ENCODE results near the gene ZNF492.
"Not testable (repeated sequence)": the region's sequence is repeated elsewhere in the genome, so short reads cannot be mapped to it uniquely, and the experiment has no call there.

GRCh38 chr19:22703096-22703495 lies 69.0 kb downstream of the ZNF492 start:
- TF ChIP-seq CTCF (IDR thresholded peaks at IDR 0.05 in 2 of 3, conservative IDR thresholded peaks at IDR 0.05 in 1 of 3; ENCODE audit: control insufficient read depth in 2 of 3, extremely low read depth in 1 of 3, insufficient read depth in 1 of 3, low read depth in 3 of 3, low read length in 3 of 3); CBX3 (IDR thresholded peaks at IDR 0.05; ENCODE audit: borderline replicate concordance, low read depth); CREB1 (IDR thresholded peaks at IDR 0.05; ENCODE audit: low read depth); MYC (IDR thresholded peaks at IDR 0.05; ENCODE audit: insufficient read depth, insufficient read length, insufficient replicate concordance, low read length, severe bottlenecking); FOXM1 (IDR thresholded peaks at IDR 0.05; ENCODE audit: low read depth, low read length); TAF1 (IDR thresholded peaks at IDR 0.05; ENCODE audit: borderline replicate concordance, low read depth, low read length); STAT3 (IDR thresholded peaks at IDR 0.05; ENCODE audit: low read depth, low read length); RAD21 (IDR thresholded peaks at IDR 0.05; ENCODE audit: insufficient read depth, low read depth, low read length); NR2C1 (IDR thresholded peaks at IDR 0.05); CHD2 (IDR thresholded peaks at IDR 0.05; ENCODE audit: borderline replicate concordance, low read depth, low read length); GABPA (IDR thresholded peaks at IDR 0.05; ENCODE audit: low read depth); EGR1 (IDR thresholded peaks at IDR 0.05; ENCODE audit: borderline replicate concordance in 1 of 2, low read depth in 2 of 2, low read length in 2 of 2); ATF3 (IDR thresholded peaks at IDR 0.05; ENCODE audit: borderline replicate concordance, extremely low read depth, low read depth, low read length): not testable (repeated sequence)
